HG02852 (cell line): ENCODE measurements around the gene BASP1.
A peak's percentile ranks its signal among the peaks of the same experiment; 100 is the strongest.
"Not testable (repeated sequence)": the region's sequence is repeated elsewhere in the genome, so short reads cannot be mapped to it uniquely, and the experiment has no call there.

Source experiments
- ATAC-seq: cut with Tn5 transposase; IDR thresholded peaks from one replicate; pipeline ENCODE4 v1.9.1; 2021; ENCODE audit warnings: mild to moderate bottlenecking, moderate library complexity; ENCODE audit not compliant: unreplicated experiment

BASP1 gene

DNA sequence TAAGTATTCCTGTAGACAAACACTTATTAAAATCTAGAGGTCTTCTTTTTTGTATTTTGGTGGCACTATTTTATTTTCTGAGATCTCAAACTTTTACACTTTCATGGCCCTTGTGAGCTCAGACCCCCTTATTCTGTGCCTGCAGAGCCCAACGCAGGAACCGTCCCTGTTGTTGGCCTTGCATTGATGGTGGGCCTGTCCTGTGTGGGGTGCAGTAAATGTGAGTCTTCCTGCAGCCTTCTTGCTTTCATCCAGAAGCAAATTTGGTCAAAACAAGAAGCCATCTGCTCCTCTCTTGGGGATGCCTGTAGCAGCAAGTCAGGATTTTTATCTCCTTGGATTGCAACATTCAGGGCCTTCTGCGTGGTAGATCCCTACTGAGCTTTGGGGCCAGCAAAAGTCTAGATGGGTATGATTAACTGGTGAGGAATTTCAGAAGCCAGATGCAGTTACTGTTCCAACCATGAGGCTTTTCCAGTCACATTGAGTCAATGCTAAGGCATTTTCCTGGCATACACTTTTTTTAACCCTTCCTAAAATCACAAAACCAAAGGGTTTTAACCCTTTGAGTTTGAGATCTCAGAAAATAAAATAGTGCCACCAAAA lies 31.7 kb downstream of the BASP1 start:
- ATAC-seq = no peak

GRCh38 chr5:17249841-17250240 lies 32.4 kb downstream of the BASP1 start:
- ATAC-seq = not testable (repeated sequence)

DNA sequence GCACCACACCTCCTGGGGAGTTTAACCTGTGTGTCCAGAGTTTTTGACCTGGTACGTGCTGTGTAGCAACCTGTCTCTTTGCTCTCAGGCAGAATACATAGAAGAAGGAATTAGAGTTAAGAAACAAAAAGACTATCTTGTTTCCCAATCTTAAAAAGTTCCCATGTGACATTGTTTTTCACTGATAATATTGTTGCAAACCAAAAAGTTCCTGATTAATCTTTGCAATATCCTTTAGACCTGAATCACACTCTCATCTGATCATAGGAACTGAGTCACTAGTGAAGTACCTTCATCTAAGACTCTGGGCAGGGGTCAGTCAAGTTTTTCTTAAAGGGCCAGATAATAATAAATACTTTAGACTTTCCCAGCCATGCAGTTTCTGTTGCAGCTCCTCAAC lies 35.1 kb downstream of the BASP1 start:
- ATAC-seq = no peak

- ATAC-seq = peak; percentile 39
Measured at GRCh38 chr5:17255471-17256021, 38.1 kb downstream of the BASP1 start.

- ATAC-seq = no peak
Measured at GRCh38 chr5:17256171-17256570, 38.7 kb downstream of the BASP1 start.

- ATAC-seq = no peak
Measured at GRCh38 chr5:17256839-17257238, 39.4 kb downstream of the BASP1 start.

GRCh38 chr5:17257705-17258273 lies 40.4 kb downstream of the BASP1 start:
- peak; percentile 85 for ATAC-seq

- ATAC-seq = no peak
Measured at GRCh38 chr5:17258431-17258830, 41.0 kb downstream of the BASP1 start.

DNA sequence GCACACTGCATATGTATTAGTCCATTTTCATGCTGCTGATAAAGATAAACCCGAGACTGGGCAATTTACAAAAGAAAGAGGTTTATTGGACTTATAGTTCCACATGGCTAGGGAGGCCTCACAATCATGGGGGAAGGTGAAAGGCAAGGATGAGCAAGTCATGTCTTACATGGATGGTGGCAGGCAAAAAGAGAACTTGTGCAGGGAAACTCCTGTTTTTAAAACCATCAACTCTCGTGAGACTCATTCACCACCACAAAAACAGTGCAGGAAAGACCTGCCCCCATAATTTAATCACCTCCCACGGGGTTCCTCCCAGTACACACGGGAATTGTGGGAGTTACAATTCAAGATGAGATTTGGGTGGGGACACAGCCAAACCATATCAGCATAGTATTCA lies 41.6 kb downstream of the BASP1 start:
- not testable (repeated sequence) for ATAC-seq

DNA sequence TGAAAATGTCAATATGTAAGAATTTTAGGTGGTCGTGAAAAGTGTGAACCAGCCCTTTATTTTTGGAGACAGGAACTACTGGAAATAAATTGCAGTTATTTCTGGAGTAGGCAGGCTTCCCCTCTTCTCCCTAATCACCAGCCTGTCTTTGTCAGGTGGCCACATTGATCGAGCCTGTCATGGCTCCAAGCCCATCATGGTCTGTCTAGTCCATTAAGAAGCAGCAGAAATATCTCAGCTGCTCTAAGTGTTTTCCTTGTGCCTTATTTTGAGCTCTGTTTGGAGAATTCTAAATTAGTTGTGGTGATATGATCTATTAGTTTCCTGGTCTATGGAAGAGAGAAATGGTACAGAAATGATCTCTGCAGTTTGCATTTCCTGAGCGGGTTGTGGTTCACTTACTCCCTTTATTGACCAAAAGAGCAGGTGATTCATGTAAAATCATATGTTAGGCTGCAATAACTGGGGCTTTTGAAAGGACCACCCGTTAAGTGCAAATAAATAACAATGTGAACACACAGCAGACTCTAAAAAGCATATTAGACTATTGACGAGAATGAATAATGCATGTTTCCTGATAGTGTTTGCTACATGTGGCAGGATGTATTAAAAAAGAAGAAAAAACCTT lies 42.3 kb downstream of the BASP1 start:
- no peak for ATAC-seq

- ATAC-seq = no peak
Measured at GRCh38 chr5:17260549-17260948, 43.1 kb downstream of the BASP1 start.

DNA sequence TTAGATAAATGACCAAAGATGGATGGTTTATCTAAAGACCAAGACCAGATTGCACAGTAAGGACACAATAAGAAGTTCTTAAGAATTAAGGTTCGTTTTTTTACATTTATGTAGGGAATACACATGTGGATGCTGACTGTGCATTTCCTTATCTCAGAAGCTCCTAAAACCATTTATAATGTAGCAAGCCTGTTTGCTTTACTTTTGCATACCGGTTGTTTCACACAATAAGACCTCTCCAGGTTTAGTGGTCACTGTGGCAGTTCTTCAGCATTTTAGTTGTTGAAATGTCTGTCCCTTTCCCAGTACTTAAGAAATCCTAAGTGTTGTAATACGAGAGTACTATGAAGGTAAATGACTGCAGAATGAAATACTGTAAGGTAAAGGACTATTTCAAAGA lies 43.6 kb downstream of the BASP1 start:
- no peak for ATAC-seq

GRCh38 chr5:17265041-17265440 lies 47.6 kb downstream of the BASP1 start:
- no peak for ATAC-seq

DNA sequence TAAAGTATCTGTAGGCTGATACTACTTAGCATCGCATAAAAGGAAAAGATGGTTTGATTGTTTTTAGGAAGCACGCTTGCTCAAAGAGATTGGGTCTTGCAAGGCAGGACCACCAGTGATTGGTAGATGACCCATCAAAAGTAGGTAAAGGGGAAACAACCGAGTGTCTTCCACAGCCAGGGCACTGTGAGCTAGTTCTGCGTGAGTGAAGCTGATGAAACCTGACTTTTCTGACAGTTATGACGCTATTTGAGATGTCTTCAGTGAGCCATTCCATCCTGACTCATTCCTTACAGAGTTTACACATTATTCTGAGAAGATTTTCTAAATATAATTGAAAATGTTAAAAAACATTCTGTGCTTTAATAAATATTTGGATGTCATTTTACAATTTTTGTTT lies 49.7 kb downstream of the BASP1 start:
- ATAC-seq = peak; percentile 77

- peak; percentile 69 for ATAC-seq
Measured at GRCh38 chr5:17269201-17269600, 51.8 kb downstream of the BASP1 start.

GRCh38 chr5:17272111-17272510 lies 54.7 kb downstream of the BASP1 start:
- no peak for ATAC-seq

GRCh38 chr5:17275289-17276158 lies 58.1 kb downstream of the BASP1 start:
- no peak for ATAC-seq

DNA sequence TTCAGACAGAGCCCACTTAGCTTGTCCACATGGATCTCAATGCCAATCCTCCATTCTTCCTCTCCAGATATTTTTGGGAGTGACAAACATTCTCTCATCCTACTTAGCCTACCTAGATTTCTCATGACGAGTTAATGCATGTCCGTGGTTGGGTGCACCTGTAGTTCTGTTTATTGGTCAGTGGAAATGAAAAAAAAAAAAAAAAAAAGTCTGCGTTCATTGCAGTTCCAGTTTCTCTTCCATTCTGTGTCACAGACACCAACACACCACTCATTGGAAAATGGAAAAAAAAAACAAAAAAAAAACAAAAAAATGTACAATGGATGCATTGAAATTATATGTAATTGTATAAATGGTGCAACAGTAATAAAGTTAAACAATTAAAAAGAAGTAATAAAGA lies 59.0 kb downstream of the BASP1 start:
- ATAC-seq = peak; percentile 68

GRCh38 chr5:17277907-17278306 lies 60.5 kb downstream of the BASP1 start:
- ATAC-seq = peak; percentile 26

GRCh38 chr5:17278931-17279330 lies 61.5 kb downstream of the BASP1 start:
- no peak for ATAC-seq

DNA sequence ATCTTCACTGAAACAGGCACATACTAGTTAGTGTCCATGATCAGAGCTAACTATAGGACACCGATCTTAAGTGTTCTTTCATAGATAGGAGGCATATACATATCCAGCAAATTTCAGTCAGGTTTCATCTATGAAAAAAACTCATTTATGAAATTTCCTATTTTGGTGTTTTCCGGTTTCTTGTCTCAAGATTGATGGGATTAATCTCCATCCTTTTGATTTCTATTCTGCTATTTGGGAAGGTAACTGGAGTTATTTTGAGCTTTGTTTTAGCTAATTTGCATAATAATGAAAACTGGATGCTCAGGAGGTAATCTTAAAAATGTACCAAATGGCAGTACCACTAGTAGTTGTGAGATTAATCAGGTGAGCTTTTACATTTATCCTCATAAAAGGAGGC lies 62.1 kb downstream of the BASP1 start:
- no peak for ATAC-seq
